Measurements from ENCODE around the gene UBAP1.

UBAP1 gene

GRCh38 chr9:34272101-34272541, 93.3 kb downstream of the UBAP1 start (continued):
- TF ChIP-seq MZF1 (tag by site-specific recombination; IDR thresholded peaks at IDR 0.05; ENCODE audit: borderline replicate concordance) (no peak), REST (tag by site-specific recombination; IDR thresholded peaks at IDR 0.05) (no peak), ZNF223 (tag by site-specific recombination; IDR thresholded peaks at IDR 0.05) (no peak), ZNF510 (tag by site-specific recombination; IDR thresholded peaks at IDR 0.05; ENCODE audit: insufficient replicate concordance) (no peak), ZNF670 (tag by site-specific recombination; IDR thresholded peaks at IDR 0.05; ENCODE audit: low read depth) (no peak), SCRT2 (tag by site-specific recombination; IDR thresholded peaks at IDR 0.05) (peak; percentile 94), KLF8 (tag by site-specific recombination; IDR thresholded peaks at IDR 0.05) (peak; percentile 78), KLF9 (tag by site-specific recombination; IDR thresholded peaks at IDR 0.05; ENCODE audit: low read depth) (no peak), BCL11B (tag by site-specific recombination; IDR thresholded peaks at IDR 0.05; ENCODE audit: low read depth) (no peak), ZNF629 (tag by site-specific recombination; IDR thresholded peaks at IDR 0.05) (peak; percentile 69), ZNF302 (tag by site-specific recombination; IDR thresholded peaks at IDR 0.05; ENCODE audit: low read depth) (no peak), ZNF571 (tag by site-specific recombination; IDR thresholded peaks at IDR 0.05) (no peak), ZNF404 (tag by site-specific recombination; IDR thresholded peaks at IDR 0.05) (no peak), ZNF26 (tag by site-specific recombination; IDR thresholded peaks at IDR 0.05) (no peak), ZNF398 (tag by site-specific recombination; IDR thresholded peaks at IDR 0.05) (no peak), ZNF529 (tag by site-specific recombination; IDR thresholded peaks at IDR 0.05; ENCODE audit: insufficient replicate concordance) (no peak), ZNF175 (tag by site-specific recombination; IDR thresholded peaks at IDR 0.05) (no peak), ZNF830 (tag by site-specific recombination; IDR thresholded peaks at IDR 0.05; ENCODE audit: low read depth) (no peak), ZBTB17 (tag by site-specific recombination; IDR thresholded peaks at IDR 0.05) (0 out of 2 replicates have a peak, but pooled peaks have one; percentile 13), MEIS1 (CRISPR knock-in tag; IDR thresholded peaks at IDR 0.05; ENCODE audit: borderline replicate concordance) (no peak), KLF7 (tag by site-specific recombination; IDR thresholded peaks at IDR 0.05; ENCODE audit: borderline replicate concordance) (no peak), ZNF350 (tag by site-specific recombination; IDR thresholded peaks at IDR 0.05) (no peak), ZNF610 (tag by site-specific recombination; IDR thresholded peaks at IDR 0.05; ENCODE audit: borderline replicate concordance) (no peak), ZNF248 (tag by site-specific recombination; IDR thresholded peaks at IDR 0.05) (no peak), ZNF677 (tag by site-specific recombination; IDR thresholded peaks at IDR 0.05) (no peak), REPIN1 (tag by site-specific recombination; IDR thresholded peaks at IDR 0.05; ENCODE audit: low read depth) (no peak), WT1 (tag by site-specific recombination; IDR thresholded peaks at IDR 0.05) (peak; percentile 98), ZIC2 (tag by site-specific recombination; IDR thresholded peaks at IDR 0.05) (no peak), ZNF335 (tag by site-specific recombination; conservative IDR thresholded peaks at IDR 0.05) (no peak), ZNF169 (tag by site-specific recombination; IDR thresholded peaks at IDR 0.05) (no peak)
- TF ChIP-seq, protein P1, sequence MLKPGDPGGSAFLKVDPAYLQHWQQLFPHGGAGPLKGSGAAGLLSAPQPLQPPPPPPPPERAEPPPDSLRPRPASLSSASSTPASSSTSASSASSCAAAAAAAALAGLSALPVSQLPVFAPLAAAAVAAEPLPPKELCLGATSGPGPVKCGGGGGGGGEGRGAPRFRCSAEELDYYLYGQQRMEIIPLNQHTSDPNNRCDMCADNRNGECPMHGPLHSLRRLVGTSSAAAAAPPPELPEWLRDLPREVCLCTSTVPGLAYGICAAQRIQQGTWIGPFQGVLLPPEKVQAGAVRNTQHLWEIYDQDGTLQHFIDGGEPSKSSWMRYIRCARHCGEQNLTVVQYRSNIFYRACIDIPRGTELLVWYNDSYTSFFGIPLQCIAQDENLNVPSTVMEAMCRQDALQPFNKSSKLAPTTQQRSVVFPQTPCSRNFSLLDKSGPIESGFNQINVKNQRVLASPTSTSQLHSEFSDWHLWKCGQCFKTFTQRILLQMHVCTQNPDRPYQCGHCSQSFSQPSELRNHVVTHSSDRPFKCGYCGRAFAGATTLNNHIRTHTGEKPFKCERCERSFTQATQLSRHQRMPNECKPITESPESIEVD (tag by site-specific recombination; IDR thresholded peaks at IDR 0.05): peak; percentile 64
- TF ChIP-seq, protein P2, sequence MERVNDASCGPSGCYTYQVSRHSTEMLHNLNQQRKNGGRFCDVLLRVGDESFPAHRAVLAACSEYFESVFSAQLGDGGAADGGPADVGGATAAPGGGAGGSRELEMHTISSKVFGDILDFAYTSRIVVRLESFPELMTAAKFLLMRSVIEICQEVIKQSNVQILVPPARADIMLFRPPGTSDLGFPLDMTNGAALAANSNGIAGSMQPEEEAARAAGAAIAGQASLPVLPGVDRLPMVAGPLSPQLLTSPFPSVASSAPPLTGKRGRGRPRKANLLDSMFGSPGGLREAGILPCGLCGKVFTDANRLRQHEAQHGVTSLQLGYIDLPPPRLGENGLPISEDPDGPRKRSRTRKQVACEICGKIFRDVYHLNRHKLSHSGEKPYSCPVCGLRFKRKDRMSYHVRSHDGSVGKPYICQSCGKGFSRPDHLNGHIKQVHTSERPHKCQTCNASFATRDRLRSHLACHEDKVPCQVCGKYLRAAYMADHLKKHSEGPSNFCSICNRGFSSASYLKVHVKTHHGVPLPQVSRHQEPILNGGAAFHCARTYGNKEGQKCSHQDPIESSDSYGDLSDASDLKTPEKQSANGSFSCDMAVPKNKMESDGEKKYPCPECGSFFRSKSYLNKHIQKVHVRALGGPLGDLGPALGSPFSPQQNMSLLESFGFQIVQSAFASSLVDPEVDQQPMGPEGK (tag by site-specific recombination; IDR thresholded peaks at IDR 0.05): 0 out of 2 replicates have a peak, but pooled peaks have one; percentile 21

All from HEK293 (cell line).